ENCODE results near the gene ECE1. TPM values are rescaled to one million over a fixed set of nuclear protein-coding genes. Genes with fewer than 3 reads are reported as not detected.

The ECE1 gene
- total and polyA plus RNA-seq, 2 of the 13 experiments (the other 11 are each of a cell fraction or from before 2014, with no cell fraction given): 13.5 to 21.2 TPM

DNA sequence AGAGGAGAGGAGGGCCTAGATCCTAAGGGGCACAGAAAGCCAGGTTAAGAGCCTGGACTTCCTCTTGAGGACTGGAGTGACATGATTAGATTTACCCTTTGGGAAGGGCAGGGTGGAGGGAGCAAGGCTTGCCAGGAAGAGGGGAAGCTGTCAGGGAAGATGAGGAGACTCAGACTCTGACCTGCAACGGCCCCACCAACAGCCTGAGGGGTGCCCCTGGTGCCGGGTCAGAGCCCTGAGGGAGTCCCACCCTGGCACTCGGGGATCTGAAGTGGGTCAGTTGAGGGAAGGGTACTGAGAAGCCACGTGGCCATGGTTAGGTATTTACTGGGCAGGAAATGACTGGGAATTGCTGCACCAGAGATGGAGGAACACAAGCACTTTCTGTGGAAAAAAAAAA is 9.8 kb downstream of the ECE1 start (continued):
- TF ChIP-seq ZNF124 (CRISPR knock-in tag; IDR thresholded peaks at IDR 0.05) (no peak), ASH2L (IDR thresholded peaks at IDR 0.05; ENCODE audit: insufficient read length, low read depth, low read length) (no peak), ZNF672 (CRISPR knock-in tag; IDR thresholded peaks at IDR 0.05) (no peak), ZMYM2 (CRISPR knock-in tag; IDR thresholded peaks at IDR 0.05) (no peak), ZFP41 (CRISPR knock-in tag; IDR thresholded peaks at IDR 0.05; ENCODE audit: borderline replicate concordance) (no peak), ZNF567 (CRISPR knock-in tag; IDR thresholded peaks at IDR 0.05; ENCODE audit: borderline replicate concordance) (no peak), ATF7-NPFF (CRISPR knock-in tag; IDR thresholded peaks at IDR 0.05; ENCODE audit: low read depth) (no peak)
- TF ChIP-seq, protein P1, sequence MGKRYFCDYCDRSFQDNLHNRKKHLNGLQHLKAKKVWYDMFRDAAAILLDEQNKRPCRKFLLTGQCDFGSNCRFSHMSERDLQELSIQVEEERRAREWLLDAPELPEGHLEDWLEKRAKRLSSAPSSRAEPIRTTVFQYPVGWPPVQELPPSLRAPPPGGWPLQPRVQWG (CRISPR knock-in tag; IDR thresholded peaks at IDR 0.05; ENCODE audit: borderline replicate concordance, low read depth): no peak
- TF ChIP-seq, protein P2, sequence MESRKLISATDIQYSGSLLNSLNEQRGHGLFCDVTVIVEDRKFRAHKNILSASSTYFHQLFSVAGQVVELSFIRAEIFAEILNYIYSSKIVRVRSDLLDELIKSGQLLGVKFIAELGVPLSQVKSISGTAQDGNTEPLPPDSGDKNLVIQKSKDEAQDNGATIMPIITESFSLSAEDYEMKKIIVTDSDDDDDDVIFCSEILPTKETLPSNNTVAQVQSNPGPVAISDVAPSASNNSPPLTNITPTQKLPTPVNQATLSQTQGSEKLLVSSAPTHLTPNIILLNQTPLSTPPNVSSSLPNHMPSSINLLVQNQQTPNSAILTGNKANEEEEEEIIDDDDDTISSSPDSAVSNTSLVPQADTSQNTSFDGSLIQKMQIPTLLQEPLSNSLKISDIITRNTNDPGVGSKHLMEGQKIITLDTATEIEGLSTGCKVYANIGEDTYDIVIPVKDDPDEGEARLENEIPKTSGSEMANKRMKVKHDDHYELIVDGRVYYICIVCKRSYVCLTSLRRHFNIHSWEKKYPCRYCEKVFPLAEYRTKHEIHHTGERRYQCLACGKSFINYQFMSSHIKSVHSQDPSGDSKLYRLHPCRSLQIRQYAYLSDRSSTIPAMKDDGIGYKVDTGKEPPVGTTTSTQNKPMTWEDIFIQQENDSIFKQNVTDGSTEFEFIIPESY (CRISPR knock-in tag; IDR thresholded peaks at IDR 0.05): no peak
- TF ChIP-seq, protein P3, sequence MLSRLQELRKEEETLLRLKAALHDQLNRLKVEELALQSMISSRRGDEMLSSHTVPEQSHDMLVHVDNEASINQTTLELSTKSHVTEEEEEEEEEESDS (CRISPR knock-in tag; IDR thresholded peaks at IDR 0.05; ENCODE audit: borderline replicate concordance): no peak
- TF ChIP-seq, protein P4, sequence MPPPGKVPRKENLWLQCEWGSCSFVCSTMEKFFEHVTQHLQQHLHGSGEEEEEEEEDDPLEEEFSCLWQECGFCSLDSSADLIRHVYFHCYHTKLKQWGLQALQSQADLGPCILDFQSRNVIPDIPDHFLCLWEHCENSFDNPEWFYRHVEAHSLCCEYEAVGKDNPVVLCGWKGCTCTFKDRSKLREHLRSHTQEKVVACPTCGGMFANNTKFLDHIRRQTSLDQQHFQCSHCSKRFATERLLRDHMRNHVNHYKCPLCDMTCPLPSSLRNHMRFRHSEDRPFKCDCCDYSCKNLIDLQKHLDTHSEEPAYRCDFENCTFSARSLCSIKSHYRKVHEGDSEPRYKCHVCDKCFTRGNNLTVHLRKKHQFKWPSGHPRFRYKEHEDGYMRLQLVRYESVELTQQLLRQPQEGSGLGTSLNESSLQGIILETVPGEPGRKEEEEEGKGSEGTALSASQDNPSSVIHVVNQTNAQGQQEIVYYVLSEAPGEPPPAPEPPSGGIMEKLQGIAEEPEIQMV (CRISPR knock-in tag; IDR thresholded peaks at IDR 0.05; ENCODE audit: low read depth): no peak
- TF ChIP-seq, protein P5, sequence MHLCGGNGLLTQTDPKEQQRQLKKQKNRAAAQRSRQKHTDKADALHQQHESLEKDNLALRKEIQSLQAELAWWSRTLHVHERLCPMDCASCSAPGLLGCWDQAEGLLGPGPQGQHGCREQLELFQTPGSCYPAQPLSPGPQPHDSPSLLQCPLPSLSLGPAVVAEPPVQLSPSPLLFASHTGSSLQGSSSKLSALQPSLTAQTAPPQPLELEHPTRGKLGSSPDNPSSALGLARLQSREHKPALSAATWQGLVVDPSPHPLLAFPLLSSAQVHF (CRISPR knock-in tag; IDR thresholded peaks at IDR 0.05): no peak

All from HepG2 (cell line).